GM19463 (cell line): ENCODE results near the gene MAP3K20.
"Not testable (repeated sequence)": the region's sequence is repeated elsewhere in the genome, so short reads cannot be mapped to it uniquely, and the experiment has no call there.

Source experiments
- ATAC-seq: cut with Tn5 transposase; IDR thresholded peaks from one replicate; pipeline ENCODE4 v1.9.1; 2021; ENCODE audit warnings: mild to moderate bottlenecking, moderate library complexity; ENCODE audit not compliant: unreplicated experiment

The MAP3K20 gene

DNA sequence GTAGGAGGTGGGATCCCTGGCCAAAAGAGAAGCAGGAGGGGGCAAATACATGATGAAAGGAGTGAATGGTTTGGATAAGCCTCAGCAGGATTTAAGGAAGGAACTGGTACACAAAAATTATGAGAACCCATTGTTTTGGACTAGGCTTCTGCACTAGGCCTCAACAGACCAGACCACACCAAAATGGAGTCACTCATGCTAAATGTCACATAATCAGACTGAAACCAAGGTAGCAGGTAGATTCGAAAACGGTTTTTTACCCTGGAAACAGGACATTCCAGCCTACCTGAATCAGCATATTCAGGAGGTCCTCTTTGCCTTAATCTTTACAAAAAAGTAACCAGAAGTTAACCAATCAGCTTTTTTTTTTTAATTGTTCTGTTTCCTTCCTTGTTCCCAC is 229.7 kb downstream of the MAP3K20 start:
- no peak for ATAC-seq

DNA sequence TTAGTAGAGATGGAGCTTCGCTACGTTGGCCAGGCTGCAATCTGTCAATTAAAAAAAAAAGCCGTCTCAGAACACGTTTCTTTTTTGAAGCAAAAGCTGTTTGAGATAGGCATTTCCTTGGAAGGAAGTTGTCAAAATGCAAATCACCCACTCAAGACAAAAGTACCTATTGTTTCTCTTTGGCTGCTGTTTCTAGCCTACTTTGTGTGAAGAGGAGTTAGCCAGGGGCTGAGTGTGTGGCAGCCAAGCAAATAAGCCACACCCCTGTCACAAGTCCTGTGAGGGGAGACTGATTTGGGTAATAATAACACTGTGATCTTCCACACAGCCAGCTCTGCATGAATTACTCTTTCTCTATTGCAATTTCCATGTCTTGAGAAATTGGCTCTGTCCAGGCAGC is 231.6 kb downstream of the MAP3K20 start:
- peak; percentile 72 for ATAC-seq

DNA sequence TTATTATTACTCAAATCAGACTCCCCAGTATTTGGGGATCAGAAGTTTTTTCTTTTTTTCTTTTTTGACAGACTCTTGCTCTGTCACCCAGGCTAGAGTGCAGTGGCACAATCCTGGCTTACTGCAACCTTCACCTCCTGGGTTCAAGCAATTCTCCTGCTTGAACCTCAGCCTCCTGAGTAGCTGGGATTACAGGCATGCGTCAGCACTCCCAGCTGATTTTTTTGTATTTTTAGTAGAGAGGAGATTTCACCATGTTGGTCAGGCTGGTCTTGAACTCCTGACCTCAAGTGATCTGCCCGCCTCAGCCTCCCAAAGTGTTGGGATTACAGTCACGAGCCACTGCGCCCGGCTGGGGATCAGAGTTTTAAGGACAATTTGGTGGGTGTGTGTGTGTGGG is 233.7 kb downstream of the MAP3K20 start:
- ATAC-seq, result not testable (repeated sequence)

DNA sequence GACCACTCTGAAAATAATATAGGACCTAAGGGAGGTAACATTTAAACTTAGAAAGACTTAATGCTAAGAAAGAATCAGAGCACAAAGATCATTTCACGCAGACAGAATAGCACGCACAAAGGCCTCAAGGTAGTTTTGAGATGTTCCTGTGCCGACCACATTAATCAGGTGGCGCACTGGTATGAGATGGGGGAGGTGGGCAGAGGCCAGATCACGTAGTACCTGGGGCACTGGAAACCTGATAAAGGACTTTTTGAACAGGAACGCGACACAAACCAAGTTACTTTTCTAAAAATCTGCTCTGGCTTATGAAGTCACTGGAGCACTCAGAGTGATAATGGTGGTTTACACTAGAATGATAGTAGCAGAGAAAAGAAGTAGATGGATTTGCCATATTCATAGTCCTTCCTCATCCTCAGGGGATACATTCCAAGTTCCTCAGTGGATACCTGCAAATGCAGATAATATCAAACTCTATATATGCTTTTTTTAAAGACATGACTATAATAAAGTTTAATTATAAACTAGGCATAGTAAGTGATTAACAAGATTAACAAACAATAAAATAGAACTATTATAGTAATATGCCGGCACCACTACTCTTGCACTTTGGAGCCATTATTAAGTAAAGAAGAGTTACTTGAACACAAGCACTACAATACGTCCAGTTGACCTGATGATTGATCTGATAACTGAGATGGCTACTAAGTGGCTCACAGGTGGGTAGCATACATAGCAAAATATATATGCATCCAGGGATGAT is 236.4 kb downstream of the MAP3K20 start:
- ATAC-seq, result no peak
